ENCODE results near the gene NFIX. TPM values are rescaled to one million over a fixed set of nuclear protein-coding genes. Genes with fewer than 3 reads are reported as not detected.
A peak's percentile ranks its signal among the peaks of the same experiment; 100 is the strongest.

NFIX gene
- total and polyA plus RNA-seq, 2 of the 13 experiments (the other 11 are each of a cell fraction or from before 2014, with no cell fraction given), result 3.4 to 5.4 TPM

GRCh38 chr19:13022859-13023636, 27.8 kb downstream of the NFIX start (continued):
- TF ChIP-seq GATA4 (IDR thresholded peaks at IDR 0.05; ENCODE audit: borderline replicate concordance, low read depth) (peak; percentile 44; the same call in 1 of the 2 replicates), RBM39 (IDR thresholded peaks at IDR 0.05; ENCODE audit: low read depth, low read length, poor library complexity, severe bottlenecking) (peak; percentile 67), SOX13 (IDR thresholded peaks at IDR 0.05) (0 out of 2 replicates have a peak, but pooled peaks have one; percentile 25), SOX13 (CRISPR knock-in tag; conservative IDR thresholded peaks at IDR 0.05 in 1 of 2, IDR thresholded peaks at IDR 0.05 in 1 of 2) (peak in 1 of 2 experiments; percentile 6; a peak in 1 of 4 replicates), ZNF501 (CRISPR knock-in tag; IDR thresholded peaks at IDR 0.05) (no peak), REL (CRISPR knock-in tag; conservative IDR thresholded peaks at IDR 0.05) (no peak), IRX3 (CRISPR knock-in tag; IDR thresholded peaks at IDR 0.05; ENCODE audit: borderline replicate concordance, low read depth) (no peak), ZFY (CRISPR knock-in tag; IDR thresholded peaks at IDR 0.05) (peak; percentile 22; the same call in 1 of the 2 replicates), ZNF350 (CRISPR knock-in tag; IDR thresholded peaks at IDR 0.05; ENCODE audit: borderline replicate concordance, low read depth) (0 out of 2 replicates have a peak, but pooled peaks have one; percentile 45), RBFOX2 (IDR thresholded peaks at IDR 0.05; ENCODE audit: low read depth, low read length) (0 out of 2 replicates have a peak, but pooled peaks have one; percentile 33), PLRG1 (conservative IDR thresholded peaks at IDR 0.05) (no peak), NR2C2 (CRISPR knock-in tag; IDR thresholded peaks at IDR 0.05; ENCODE audit: borderline replicate concordance) (no peak), ZNF512 (CRISPR knock-in tag; IDR thresholded peaks at IDR 0.05) (no peak), ZNF746 (CRISPR knock-in tag; IDR thresholded peaks at IDR 0.05) (peak; percentile 81; the same call in 1 of the 2 replicates)
- TF ChIP-seq, protein P1, sequence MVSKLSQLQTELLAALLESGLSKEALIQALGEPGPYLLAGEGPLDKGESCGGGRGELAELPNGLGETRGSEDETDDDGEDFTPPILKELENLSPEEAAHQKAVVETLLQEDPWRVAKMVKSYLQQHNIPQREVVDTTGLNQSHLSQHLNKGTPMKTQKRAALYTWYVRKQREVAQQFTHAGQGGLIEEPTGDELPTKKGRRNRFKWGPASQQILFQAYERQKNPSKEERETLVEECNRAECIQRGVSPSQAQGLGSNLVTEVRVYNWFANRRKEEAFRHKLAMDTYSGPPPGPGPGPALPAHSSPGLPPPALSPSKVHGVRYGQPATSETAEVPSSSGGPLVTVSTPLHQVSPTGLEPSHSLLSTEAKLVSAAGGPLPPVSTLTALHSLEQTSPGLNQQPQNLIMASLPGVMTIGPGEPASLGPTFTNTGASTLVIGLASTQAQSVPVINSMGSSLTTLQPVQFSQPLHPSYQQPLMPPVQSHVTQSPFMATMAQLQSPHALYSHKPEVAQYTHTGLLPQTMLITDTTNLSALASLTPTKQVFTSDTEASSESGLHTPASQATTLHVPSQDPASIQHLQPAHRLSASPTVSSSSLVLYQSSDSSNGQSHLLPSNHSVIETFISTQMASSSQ (IDR thresholded peaks at IDR 0.05; ENCODE audit: low read depth), result no peak
- TF ChIP-seq, protein P1 (CRISPR knock-in tag; IDR thresholded peaks at IDR 0.05; ENCODE audit: borderline replicate concordance), result peak; percentile 38; the same call in 1 of the 2 replicates
- TF ChIP-seq, protein P2, sequence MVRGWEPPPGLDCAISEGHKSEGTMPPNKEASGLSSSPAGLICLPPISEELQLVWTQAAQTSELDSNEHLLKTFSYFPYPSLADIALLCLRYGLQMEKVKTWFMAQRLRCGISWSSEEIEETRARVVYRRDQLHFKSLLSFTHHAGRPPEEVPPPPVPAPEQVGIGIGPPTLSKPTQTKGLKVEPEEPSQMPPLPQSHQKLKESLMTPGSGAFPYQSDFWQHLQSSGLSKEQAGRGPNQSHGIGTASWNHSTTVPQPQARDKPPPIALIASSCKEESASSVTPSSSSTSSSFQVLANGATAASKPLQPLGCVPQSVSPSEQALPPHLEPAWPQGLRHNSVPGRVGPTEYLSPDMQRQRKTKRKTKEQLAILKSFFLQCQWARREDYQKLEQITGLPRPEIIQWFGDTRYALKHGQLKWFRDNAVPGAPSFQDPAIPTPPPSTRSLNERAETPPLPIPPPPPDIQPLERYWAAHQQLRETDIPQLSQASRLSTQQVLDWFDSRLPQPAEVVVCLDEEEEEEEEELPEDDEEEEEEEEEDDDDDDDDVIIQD (CRISPR knock-in tag; IDR thresholded peaks at IDR 0.05; ENCODE audit: low read depth), result peak; percentile 13; the same call in 1 of the 2 replicates
- TF ChIP-seq, protein P3, sequence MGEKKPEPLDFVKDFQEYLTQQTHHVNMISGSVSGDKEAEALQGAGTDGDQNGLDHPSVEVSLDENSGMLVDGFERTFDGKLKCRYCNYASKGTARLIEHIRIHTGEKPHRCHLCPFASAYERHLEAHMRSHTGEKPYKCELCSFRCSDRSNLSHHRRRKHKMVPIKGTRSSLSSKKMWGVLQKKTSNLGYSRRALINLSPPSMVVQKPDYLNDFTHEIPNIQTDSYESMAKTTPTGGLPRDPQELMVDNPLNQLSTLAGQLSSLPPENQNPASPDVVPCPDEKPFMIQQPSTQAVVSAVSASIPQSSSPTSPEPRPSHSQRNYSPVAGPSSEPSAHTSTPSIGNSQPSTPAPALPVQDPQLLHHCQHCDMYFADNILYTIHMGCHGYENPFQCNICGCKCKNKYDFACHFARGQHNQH (CRISPR knock-in tag; IDR thresholded peaks at IDR 0.05), result peak; percentile 55; the same call in 1 of the 2 replicates
